Endodermal cell (in vitro differentiated cells): ENCODE data around the gene NEK10. TPM values are rescaled to one million over a fixed set of nuclear protein-coding genes. Genes with fewer than 3 reads are reported as not detected.

ENCODE experiments used
- DNase-seq: peaks from one replicate; pipeline ENCODE4 v3.0.0-alpha.2; 2017
- H3K27ac ChIP-seq: 2 replicates; pipeline ENCODE4 v1.5.1; 2013; ENCODE audit warnings: mild to moderate bottlenecking, low read depth, low read length, moderate library complexity
- H3K27me3 ChIP-seq: 2 replicates; pipeline ENCODE4 v1.6.1; 2013; ENCODE audit warnings: mild to moderate bottlenecking, low read length, moderate library complexity; ENCODE audit not compliant: insufficient read depth, control insufficient read depth, poor library complexity, severe bottlenecking
- H3K36me3 ChIP-seq: 2 replicates; pipeline ENCODE4 v1.7.0; 2013; ENCODE audit warnings: mild to moderate bottlenecking, low read length, moderate library complexity; ENCODE audit not compliant: control insufficient read depth, insufficient read depth
- H3K4me1 ChIP-seq: one replicate; pipeline ENCODE4 v1.7.0; 2013; ENCODE audit warnings: low read length; ENCODE audit not compliant: control insufficient read depth, insufficient read depth
- H3K4me3 ChIP-seq: 2 replicates; pipeline ENCODE4 v1.5.1; 2013; ENCODE audit warnings: mild to moderate bottlenecking, low read length, moderate library complexity
- H3K9ac ChIP-seq: 2 replicates; pipeline ENCODE4 v1.6.1; 2013; ENCODE audit warnings: mild to moderate bottlenecking, low read length, moderate library complexity; ENCODE audit not compliant: poor library complexity, severe bottlenecking; ENCODE audit errors: extremely low read depth
- H3K9me3 ChIP-seq: 2 replicates; pipeline ENCODE4 v1.6.1; 2013; ENCODE audit warnings: mild to moderate bottlenecking, low read length, moderate library complexity; ENCODE audit not compliant: control insufficient read depth
- H3K27ac Mint-ChIP-seq: 2 replicates; pipeline ENCODE4 v1.8.0; 2020; ENCODE audit warnings: mixed read lengths
- H3K27me3 Mint-ChIP-seq: 2 replicates; pipeline ENCODE4 v1.8.0; 2021; ENCODE audit warnings: mild to moderate bottlenecking, mixed read lengths; ENCODE audit not compliant: insufficient read depth
- H3K36me3 Mint-ChIP-seq: 2 replicates; pipeline ENCODE4 v1.8.0; 2020; ENCODE audit warnings: low read depth, mixed read lengths
- H3K4me1 Mint-ChIP-seq: 2 replicates; pipeline ENCODE4 v1.8.0; 2020; ENCODE audit warnings: mixed read lengths
- H3K4me3 Mint-ChIP-seq: 2 replicates; pipeline ENCODE4 v1.8.0; 2020; ENCODE audit warnings: mild to moderate bottlenecking, moderate library complexity, mixed read lengths
- H3K9me3 Mint-ChIP-seq: 2 replicates; pipeline ENCODE4 v1.8.0; 2020; ENCODE audit warnings: mild to moderate bottlenecking, mixed read lengths
- CTCF ChIP-seq: fragments of 200-600 bp; sonication (generic); conservative IDR thresholded peaks from 2 replicates; pipeline ENCODE4 v1.5.0; 2021; ENCODE audit warnings: antibody characterized with exemption, mild to moderate bottlenecking
- WGBS, 2 experiments: methylation state at CpG; one replicate each; pipeline versions ENCODE4 v1.1.5 to v1.1.7; 2013; ENCODE audit warnings: missing lambda C conversion rate in 2 of 2, mixed read lengths in 1 of 2; ENCODE audit not compliant: insufficient coverage in 1 of 2, insufficient read length in 1 of 2; 5-methylcytosine and 5-hydroxymethylcytosine counted together
- total RNA-seq, 2 donors: library from RNA; stranded (reverse); fragmentation: NEBNext Ultra II Directional in 1 of 2; extraction: Animal tissue kit (Norgen Biotek cat#: 25700) in 1 of 2; gene quantifications; 2 replicates in 1 of 2; 3 replicates in 1 of 2; pipeline ENCODE4 v1.2.1, GENCODE V29; 2021

Gene NEK10
- total RNA-seq, 2 donors from 2014 or later, result 1.3 to 2.4 TPM

GRCh38 chr3:27319304-27319703, 49.9 kb downstream of the NEK10 start:
- Histone ChIP-seq H3K4me1 (no peaks in the 10 kb centered on the region), H3K4me3 (no peak overlapping the region), H3K9me3 (no peaks in the 10 kb centered on the region), H3K27ac (no peak overlapping the region), H3K9ac (no peak overlapping the region), H3K27me3 (no peaks in the 10 kb centered on the region), H3K36me3 (no peaks in the 10 kb centered on the region)
- 91 to 100% methylated on average over 2 of the region's 2 CpGs for WGBS, 2 experiments
- DNase-seq, result no peak
- Mint-ChIP-seq H3K9me3 (no peaks in the 10 kb centered on the region), H3K27me3 (no peaks in the 10 kb centered on the region), H3K4me3 (no peak overlapping the region), H3K27ac (no peak overlapping the region), H3K36me3 (no peaks in the 10 kb centered on the region), H3K4me1 (peaks cover 2% of the 10 kb centered on the region)
- no peak for TF ChIP-seq CTCF

- Mint-ChIP-seq H3K9me3 (no peaks in the 10 kb centered on the region), H3K27ac (no peak overlapping the region), H3K27me3 (no peaks in the 10 kb centered on the region), H3K36me3 (no peaks in the 10 kb centered on the region), H3K4me1 (peaks cover 2% of the 10 kb centered on the region), H3K4me3 (no peak overlapping the region)
- no peaks in the 10 kb centered on the region for H3K9me3 ChIP-seq
- DNase-seq, result no peak
- TF ChIP-seq CTCF, result no peak
- 80 to 86% methylated on average over 1 of the region's 1 CpG for WGBS, 2 experiments
- H3K27ac ChIP-seq, result no peak overlapping the region
- no peaks in the 10 kb centered on the region for H3K36me3 ChIP-seq
- no peaks in the 10 kb centered on the region for H3K4me1 ChIP-seq
- H3K4me3 ChIP-seq, result no peak overlapping the region
- H3K27me3 ChIP-seq, result no peaks in the 10 kb centered on the region
- no peak overlapping the region for H3K9ac ChIP-seq
Measured at GRCh38 chr3:27317096-27317495, 52.1 kb downstream of the NEK10 start.

- 82% methylated on average over 2 of the region's 2 CpGs; no CpG with 5 or more reads in 1 of the 2 experiments for WGBS, 2 experiments
Measured at GRCh38 chr3:27315003-27315402, 54.2 kb downstream of the NEK10 start.

More at GRCh38 chr3:27315003-27315402, 54.2 kb downstream of the NEK10 start:
- Mint-ChIP-seq H3K4me1 (peaks cover 2% of the 10 kb centered on the region), H3K36me3 (no peaks in the 10 kb centered on the region), H3K27ac (no peak overlapping the region), H3K27me3 (no peaks in the 10 kb centered on the region), H3K4me3 (no peak overlapping the region), H3K9me3 (no peaks in the 10 kb centered on the region)
- H3K9ac ChIP-seq, result no peak overlapping the region
- H3K27me3 ChIP-seq, result no peaks in the 10 kb centered on the region
- no peaks in the 10 kb centered on the region for H3K4me1 ChIP-seq
- H3K27ac ChIP-seq, result no peak overlapping the region
- H3K4me3 ChIP-seq, result no peak overlapping the region
- no peaks in the 10 kb centered on the region for H3K9me3 ChIP-seq
- TF ChIP-seq CTCF, result no peak
- DNase-seq, result no peak
- H3K36me3 ChIP-seq, result no peaks in the 10 kb centered on the region
